NK-92 treated with Interleukin-12 subunit alpha and Interleukin-12 subunit beta, amount 100 ng/mL, for 24 hours (cell line): ENCODE results near the gene LRRK1.

ENCODE experiments used
- DNase-seq: peaks from one replicate; lab custom pipeline; 2025; lab: John Stamatoyannopoulos, UW

Gene LRRK1

GRCh38 chr15:101004500-101004899, 85.3 kb downstream of the LRRK1 start:
- no peak for DNase-seq

GRCh38 chr15:101004986-101005747, 86.0 kb downstream of the LRRK1 start:
- DNase-seq = no peak

GRCh38 chr15:101006931-101007691, 88.0 kb downstream of the LRRK1 start:
- DNase-seq = peak; percentile 52

- DNase-seq = peak; percentile 76
Measured at GRCh38 chr15:101008158-101009139, 89.3 kb downstream of the LRRK1 start.

GRCh38 chr15:101009176-101009575, 90.0 kb downstream of the LRRK1 start:
- DNase-seq = no peak

GRCh38 chr15:101010781-101011180, 91.6 kb downstream of the LRRK1 start:
- no peak for DNase-seq

- DNase-seq = no peak
Measured at GRCh38 chr15:101012326-101013200, 93.4 kb downstream of the LRRK1 start.

GRCh38 chr15:101013201-101013550, 94.0 kb downstream of the LRRK1 start:
- no peak for DNase-seq

GRCh38 chr15:101013769-101014675, 94.9 kb downstream of the LRRK1 start:
- DNase-seq = no peak

GRCh38 chr15:101014921-101015841, 96.0 kb downstream of the LRRK1 start:
- DNase-seq = peak; percentile 68

GRCh38 chr15:101016581-101016980, 97.4 kb downstream of the LRRK1 start:
- DNase-seq = no peak

- no peak for DNase-seq
Measured at GRCh38 chr15:101017093-101017754, 98.1 kb downstream of the LRRK1 start.

GRCh38 chr15:101018016-101018415, 98.9 kb downstream of the LRRK1 start:
- no peak for DNase-seq

- DNase-seq = no peak
Measured at GRCh38 chr15:101018450-101018849, 99.3 kb downstream of the LRRK1 start.

- DNase-seq = no peak
Measured at GRCh38 chr15:101019366-101019896, 100.3 kb downstream of the LRRK1 start.

GRCh38 chr15:101020451-101020850, 101.3 kb downstream of the LRRK1 start:
- no peak for DNase-seq

- DNase-seq = no peak
Measured at GRCh38 chr15:101020945-101021344, 101.8 kb downstream of the LRRK1 start.

- no peak for DNase-seq
Measured at GRCh38 chr15:101022306-101022705, 103.1 kb downstream of the LRRK1 start.
